Activated CD8-positive, alpha-beta T cell treated with anti-CD3 and anti-CD28 coated beads for 36 hours (primary cell): Measurements from ENCODE around the gene ANKRD45. TPM values are rescaled to one million over a fixed set of nuclear protein-coding genes. Genes with fewer than 3 reads are reported as not detected.
"Not testable (repeated sequence)": the region's sequence is repeated elsewhere in the genome, so short reads cannot be mapped to it uniquely, and the experiment has no call there.

Experiments
- ATAC-seq: fragments of 200-7000 bp; cut with Tn5 transposase; one replicate; pipeline ENCODE4 v1.10.0; 2021; ENCODE audit warnings: mild to moderate bottlenecking, moderate library complexity
- CTCF ChIA-PET: fragments of 350-600 bp; sonication (Branson Sonifier 250); formaldehyde crosslinking; loops from one replicate; lab custom pipeline; 2021; ENCODE audit warnings: antibody characterized with exemption; lab: Charles Lee
- POLR2A ChIA-PET: fragments of 350-600 bp; sonication (Branson Sonifier 250); formaldehyde crosslinking; loops from one replicate; lab custom pipeline; 2021; ENCODE audit warnings: antibody characterized with exemption; lab: Charles Lee
- DNase-seq: peaks from one replicate; pipeline ENCODE4 v3.0.0-alpha.2; 2020
- H3K27ac Mint-ChIP-seq: one replicate; pipeline ENCODE4 v1.8.0; 2021; ENCODE audit warnings: mild to moderate bottlenecking, mixed read lengths
- H3K27me3 Mint-ChIP-seq: one replicate; pipeline ENCODE4 v1.8.0; 2021; ENCODE audit warnings: mixed read lengths
- H3K36me3 Mint-ChIP-seq: one replicate; pipeline ENCODE4 v1.8.0; 2021; ENCODE audit warnings: low read depth, mixed read lengths
- H3K4me1 Mint-ChIP-seq: one replicate; pipeline ENCODE4 v1.8.0; 2021; ENCODE audit warnings: low read depth, mixed read lengths
- H3K4me3 Mint-ChIP-seq: one replicate; pipeline ENCODE4 v1.8.0; 2021; ENCODE audit warnings: mild to moderate bottlenecking, moderate library complexity, mixed read lengths
- H3K9me3 Mint-ChIP-seq: one replicate; pipeline ENCODE4 v1.8.0; 2021; ENCODE audit warnings: mixed read lengths
- CTCF ChIP-seq: fragments of 200-600 bp; IDR thresholded peaks from one replicate; pipeline ENCODE4 v1.8.0; 2022; ENCODE audit warnings: antibody characterized with exemption, mild to moderate bottlenecking
- intact Hi-C: fragments of 100-400 bp; cut with micrococcal nuclease; formaldehyde crosslinking; loops from one replicate; pipeline ENCODE4 v1.10.0; 2022
- total RNA-seq, 2 experiments: library from RNA; stranded (reverse); gene quantifications; one replicate each; pipeline ENCODE4 v1.2.3, GENCODE V29; 2021

Gene ANKRD45
- total RNA-seq, 2 experiments from 2014 or later: not detected

- DNase-seq (no peak), ATAC-seq (no peak)
- Mint-ChIP-seq H3K27ac (no peak overlapping the region), H3K27me3 (no peaks in the 10 kb centered on the region), H3K9me3 (peaks cover 3% of the 10 kb centered on the region), H3K4me3 (no peak overlapping the region), H3K36me3 (peaks cover under 1% of the 10 kb centered on the region), H3K4me1 (peaks cover 13% of the 10 kb centered on the region)
- POLR2A ChIA-PET: no interaction called here
- TF ChIP-seq CTCF: no peak
- CTCF ChIA-PET: no interaction called here
- intact Hi-C loops: no loop called here
Measured at GRCh38 chr1:173572201-173572873, 97.3 kb downstream of the ANKRD45 start.

- CTCF ChIA-PET: no interaction called here
- H3K27ac Mint-ChIP-seq: no peak overlapping the region
- TF ChIP-seq CTCF: no peak
- H3K4me1 Mint-ChIP-seq: peaks cover 13% of the 10 kb centered on the region
- ATAC-seq (peak; percentile 75), DNase-seq (peak; percentile 38)
- peaks cover 8% of the 10 kb centered on the region for H3K9me3 Mint-ChIP-seq
- no peak overlapping the region for H3K4me3 Mint-ChIP-seq
- intact Hi-C loops: no loop called here
- POLR2A ChIA-PET: no interaction called here
- no peaks in the 10 kb centered on the region for H3K27me3 Mint-ChIP-seq
- peaks cover 3% of the 10 kb centered on the region for H3K36me3 Mint-ChIP-seq
Measured at GRCh38 chr1:173570370-173571007, 99.2 kb downstream of the ANKRD45 start.

- CTCF ChIA-PET: no interaction called here
- Mint-ChIP-seq H3K27me3 (no peaks in the 10 kb centered on the region), H3K36me3 (peaks cover 3% of the 10 kb centered on the region), H3K9me3 (peaks cover 8% of the 10 kb centered on the region), H3K27ac (no peak overlapping the region), H3K4me3 (no peak overlapping the region), H3K4me1 (peaks cover 13% of the 10 kb centered on the region)
- ATAC-seq (no peak), DNase-seq (no peak)
- TF ChIP-seq CTCF: no peak
- intact Hi-C loops: no loop called here
- POLR2A ChIA-PET: no interaction called here
Measured at GRCh38 chr1:173568483-173568882, 101.2 kb downstream of the ANKRD45 start.

GRCh38 chr1:173563846-173564245 is 105.8 kb downstream of the ANKRD45 start:
- H3K36me3 Mint-ChIP-seq, H3K4me1 Mint-ChIP-seq, intact Hi-C loops, H3K27me3 Mint-ChIP-seq, POLR2A ChIA-PET, CTCF ChIA-PET, H3K4me3 Mint-ChIP-seq, H3K9me3 Mint-ChIP-seq, DNase-seq, H3K27ac Mint-ChIP-seq, ATAC-seq: not testable (repeated sequence)

GRCh38 chr1:173562813-173563212 is 106.8 kb downstream of the ANKRD45 start:
- H3K9me3 Mint-ChIP-seq: peaks cover 8% of the 10 kb centered on the region
- no peak for ATAC-seq
- no peak overlapping the region for H3K27ac Mint-ChIP-seq
- CTCF ChIA-PET: no interaction called here
- peaks cover 3% of the 10 kb centered on the region for H3K36me3 Mint-ChIP-seq
- no peak for DNase-seq
- TF ChIP-seq CTCF: no peak
- POLR2A ChIA-PET: no interaction called here
- intact Hi-C loops: no loop called here
- peaks cover 7% of the 10 kb centered on the region for H3K4me1 Mint-ChIP-seq
- no peak overlapping the region for H3K4me3 Mint-ChIP-seq
- no peaks in the 10 kb centered on the region for H3K27me3 Mint-ChIP-seq
